GM10248 (cell line): ENCODE results near the gene PTPRZ1.

ENCODE experiments used
- CTCF ChIA-PET: fragments of 300-600 bp; sonication (Branson Sonifier 250); formaldehyde crosslinking; extraction: SDS; loops from one replicate; lab custom pipeline; 2021; ENCODE audit warnings: antibody characterized with exemption; lab: Yijun Ruan, JAX
- POLR2A ChIA-PET: fragments of 350-650 bp; sonication (Branson Sonifier 250); formaldehyde crosslinking; extraction: SDS; loops from one replicate; lab custom pipeline; 2020; ENCODE audit warnings: antibody characterized with exemption; lab: Yijun Ruan, JAX
- DNase-seq: peaks from one replicate; pipeline ENCODE4 v3.0.0; 2012; ENCODE audit errors: extremely low spot score
- TF ChIP-seq, protein P1 (sequence below): IDR thresholded peaks from 2 replicates; pipeline ENCODE4 v1.5.1; 2012; ENCODE audit warnings: mild to moderate bottlenecking, low read depth; ENCODE audit errors: extremely low read depth, missing control alignments, control extremely low read depth

Gene PTPRZ1

GRCh38 chr7:121908042-121908441 is 35.1 kb downstream of the PTPRZ1 start:
- CTCF ChIA-PET, result interaction anchor here (1.1 kb wide), 2 partner anchors 11 to 27 kb away, joined by 3 read pairs; no protein-coding TSS in a partner anchor
- POLR2A ChIA-PET, result no interaction called here
- DNase-seq, result no peak
- TF ChIP-seq, protein P1, sequence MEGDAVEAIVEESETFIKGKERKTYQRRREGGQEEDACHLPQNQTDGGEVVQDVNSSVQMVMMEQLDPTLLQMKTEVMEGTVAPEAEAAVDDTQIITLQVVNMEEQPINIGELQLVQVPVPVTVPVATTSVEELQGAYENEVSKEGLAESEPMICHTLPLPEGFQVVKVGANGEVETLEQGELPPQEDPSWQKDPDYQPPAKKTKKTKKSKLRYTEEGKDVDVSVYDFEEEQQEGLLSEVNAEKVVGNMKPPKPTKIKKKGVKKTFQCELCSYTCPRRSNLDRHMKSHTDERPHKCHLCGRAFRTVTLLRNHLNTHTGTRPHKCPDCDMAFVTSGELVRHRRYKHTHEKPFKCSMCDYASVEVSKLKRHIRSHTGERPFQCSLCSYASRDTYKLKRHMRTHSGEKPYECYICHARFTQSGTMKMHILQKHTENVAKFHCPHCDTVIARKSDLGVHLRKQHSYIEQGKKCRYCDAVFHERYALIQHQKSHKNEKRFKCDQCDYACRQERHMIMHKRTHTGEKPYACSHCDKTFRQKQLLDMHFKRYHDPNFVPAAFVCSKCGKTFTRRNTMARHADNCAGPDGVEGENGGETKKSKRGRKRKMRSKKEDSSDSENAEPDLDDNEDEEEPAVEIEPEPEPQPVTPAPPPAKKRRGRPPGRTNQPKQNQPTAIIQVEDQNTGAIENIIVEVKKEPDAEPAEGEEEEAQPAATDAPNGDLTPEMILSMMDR, result no peak

GRCh38 chr7:121909716-121910345 is 36.9 kb downstream of the PTPRZ1 start:
- POLR2A ChIA-PET, result no interaction called here
- no peak for DNase-seq
- TF ChIP-seq, protein P1, result no peak
- CTCF ChIA-PET, result interaction anchor here (0.9 to 1.1 kb wide), 2 partner anchors 11 to 17 kb away, joined by 3 to 4 read pairs; no protein-coding TSS in a partner anchor

DNA sequence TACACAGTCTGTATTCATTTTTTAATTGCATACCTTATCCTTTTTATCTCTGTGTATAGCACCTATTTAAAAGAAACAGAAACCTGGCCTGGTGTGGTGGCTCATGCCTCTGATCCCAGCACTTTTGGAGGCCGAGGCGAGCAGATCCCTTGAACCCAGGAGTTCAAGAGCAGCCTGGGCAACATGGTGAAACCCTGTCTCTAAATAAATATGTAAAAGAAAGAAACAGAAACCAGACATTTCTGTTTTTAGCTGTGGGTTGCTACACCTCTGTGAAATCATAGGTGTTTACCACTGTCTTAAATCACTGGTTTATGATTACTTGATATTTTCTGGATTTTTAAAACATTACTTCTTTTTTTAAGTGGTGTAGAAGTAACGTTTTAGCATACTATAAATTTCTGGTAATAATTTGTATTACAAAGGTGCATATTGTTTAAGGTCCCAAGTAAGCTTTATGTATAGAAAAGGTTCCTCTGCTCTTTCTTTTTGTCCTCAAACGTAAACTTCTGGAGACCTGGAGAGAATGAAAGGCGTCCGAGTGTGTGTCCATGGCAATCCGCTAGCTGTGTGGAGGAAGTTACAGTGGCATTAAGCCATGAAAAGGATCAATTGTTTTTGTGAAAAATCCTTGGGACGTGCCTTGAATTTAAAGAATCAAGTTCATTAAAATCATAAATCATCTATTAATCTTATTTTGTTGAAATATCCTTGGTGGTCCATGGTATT is 41.1 kb downstream of the PTPRZ1 start:
- ChIA-PET CTCF (interaction anchor here (1.0 to 1.3 kb wide), 2 partner anchors 17 to 41 kb away, joined by 3 read pairs; no protein-coding TSS in a partner anchor), POLR2A (no interaction called here)
- TF ChIP-seq, protein P1, result no peak
- DNase-seq, result no peak

DNA sequence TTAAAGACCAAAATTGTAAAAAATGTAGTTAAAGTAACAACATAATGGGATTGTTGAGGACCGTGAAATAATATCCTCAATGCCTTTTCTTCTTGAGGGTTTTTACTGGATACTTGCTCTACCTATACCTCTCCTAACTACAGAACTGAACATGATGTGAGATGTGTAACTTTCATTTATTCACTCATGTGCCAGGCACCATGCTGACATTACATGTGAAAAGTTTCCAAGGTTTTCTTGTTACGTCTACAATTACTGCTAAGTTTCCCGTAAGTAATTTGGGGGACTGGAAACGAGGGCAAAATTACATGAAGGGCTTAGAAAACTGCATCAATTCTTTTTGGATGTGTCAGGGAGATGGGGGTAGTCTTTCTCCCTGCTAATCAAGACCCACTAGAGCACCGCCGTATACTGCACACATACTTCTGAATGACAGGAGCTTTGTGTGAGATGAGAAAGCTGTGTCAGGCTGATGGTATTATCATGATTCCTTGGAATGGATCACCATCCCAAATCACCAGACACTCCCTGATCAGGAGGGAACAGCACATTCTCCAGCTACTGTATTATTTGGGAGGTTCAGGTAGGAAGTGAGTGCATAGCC is 41.8 kb downstream of the PTPRZ1 start:
- ChIA-PET POLR2A (no interaction called here), CTCF (interaction anchor here (1.0 to 1.3 kb wide), 2 partner anchors 18 to 40 kb away, joined by 3 read pairs; no protein-coding TSS in a partner anchor)
- DNase-seq, result no peak
- TF ChIP-seq, protein P1, result no peak

GRCh38 chr7:121916211-121916610 is 43.2 kb downstream of the PTPRZ1 start:
- TF ChIP-seq, protein P1, result no peak
- ChIA-PET CTCF (no interaction called here), POLR2A (no interaction called here)
- DNase-seq, result no peak

GRCh38 chr7:121919986-121920385 is 47.0 kb downstream of the PTPRZ1 start:
- DNase-seq, result no peak
- TF ChIP-seq, protein P1, result no peak
- ChIA-PET POLR2A (no interaction called here), CTCF (no interaction called here)
